Esophagus muscularis mucosa (tissue), 4 donors: ENCODE data around the gene MTERF1. TPM values are rescaled to one million over a fixed set of nuclear protein-coding genes. Genes with fewer than 3 reads are reported as not detected.

Experiments
- DNase-seq: peaks from one replicate; pipeline ENCODE4 v3.0.0-alpha.2; 2017; ENCODE audit errors: extremely low spot score
- H3K27ac ChIP-seq, 4 donors: fragments of 200-600 bp; sonication (generic); replicated peaks in 1 of 4; 1 replicate in 3 of 4; 2 replicates in 1 of 4; pipeline ENCODE4 v1.5.1; 2016 to 2019; ENCODE audit warnings: mild to moderate bottlenecking in 1 of 4
- H3K27me3 ChIP-seq, 4 donors: fragments of 200-600 bp; sonication (generic); one replicate each; pipeline versions ENCODE4 v1.5.1 to v1.6.0; 2016 to 2019
- H3K36me3 ChIP-seq, 4 donors: fragments of 200-600 bp; sonication (generic); one replicate each; pipeline ENCODE4 v1.5.1; 2016 to 2019
- H3K4me1 ChIP-seq, 4 donors: fragments of 200-600 bp; sonication (generic); one replicate each; pipeline ENCODE4 v1.5.1; 2016 to 2019
- H3K4me3 ChIP-seq, 4 donors: fragments of 200-600 bp; sonication (generic); 1 replicate in 2 of 4; 2 replicates in 2 of 4; pipeline ENCODE4 v1.5.1; 2016 to 2019; ENCODE audit warnings: mild to moderate bottlenecking in 4 of 4, moderate library complexity in 1 of 4
- H3K9me3 ChIP-seq, 4 donors: fragments of 200-600 bp; sonication (generic); 1 replicate in 3 of 4; 2 replicates in 1 of 4; pipeline ENCODE4 v1.5.1; 2016 to 2019
- EP300 ChIP-seq: sonication (generic); formaldehyde crosslinking; IDR thresholded peaks from one replicate; pipeline ENCODE4 v1.6.1; 2017; ENCODE audit warnings: antibody characterized with exemption
- POLR2A ChIP-seq: fragments of 450-650 bp; IDR thresholded peaks from one replicate; pipeline ENCODE4 v1.6.1; 2017; ENCODE audit warnings: antibody characterized with exemption, moderate library complexity, mild to moderate bottlenecking, low read depth
- POLR2AphosphoS5 ChIP-seq, 2 donors: sonication (generic); formaldehyde crosslinking; IDR thresholded peaks; one replicate each; pipeline ENCODE4 v1.6.1; 2017; ENCODE audit warnings: antibody characterized with exemption in 2 of 2
- WGBS: methylation state at CpG from one replicate; pipeline ENCODE4 v1.1.5; 2018; 5-methylcytosine and 5-hydroxymethylcytosine counted together
- intact Hi-C: fragments of 100-400 bp; cut with DNase I; formaldehyde crosslinking; loops from one replicate; pipeline ENCODE4 v1.15.1; 2023
- total RNA-seq, 4 donors: library from RNA; depleted of rRNA; stranded (reverse); fragments of >200 nt; gene quantifications; one replicate each; pipeline versions ENCODE4 v1.1.0 to v1.2.1, GENCODE V29; 2016
- TF ChIP-seq, protein P1 (sequence below), 3 experiments: fragments of 200-600 bp in 2 of 3; fragments of 450-650 bp in 1 of 3; sonication (generic) in 2 of 3; IDR thresholded peaks; one replicate each; pipeline ENCODE4 v1.5.1; 2017 to 2019; ENCODE audit warnings: antibody characterized with exemption in 3 of 3, mild to moderate bottlenecking in 2 of 3, moderate library complexity in 1 of 3

Gene MTERF1
- total RNA-seq, 4 donors from 2014 or later = 4.3 to 7.9 (median 5.2) TPM

DNA sequence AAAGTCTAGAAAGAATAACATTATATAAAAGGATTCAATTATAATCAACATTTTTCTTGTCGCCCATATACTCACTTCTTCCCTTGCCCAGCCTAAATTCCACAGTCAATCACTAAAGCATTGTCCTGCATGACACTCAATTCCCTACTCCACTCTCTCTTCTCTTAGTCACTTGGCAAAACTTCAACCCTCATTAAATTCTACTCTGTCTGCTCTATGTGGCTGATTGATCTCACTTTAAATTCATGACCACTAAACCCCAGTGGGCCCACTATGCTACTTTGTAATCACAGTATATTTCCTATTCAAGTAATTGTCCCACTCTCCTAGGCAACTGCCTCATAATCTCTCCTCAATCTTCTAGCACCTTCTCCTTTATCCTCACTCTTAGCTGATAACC lies 54.1 kb downstream of the MTERF1 start:
- Histone ChIP-seq H3K27me3 (no peaks in the 10 kb centered on the region), H3K4me3 (no peak overlapping the region), H3K9me3 (no peaks in the 10 kb centered on the region), H3K36me3 (peaks cover 0 to 7% (median 0%) of the 10 kb centered on the region in 4 donors), H3K4me1 (no peaks in the 10 kb centered on the region), H3K27ac (no peak overlapping the region)
- WGBS = 71% methylated on average over 1 of the region's 1 CpG
- intact Hi-C loops = no loop called here
- TF ChIP-seq, protein P1, sequence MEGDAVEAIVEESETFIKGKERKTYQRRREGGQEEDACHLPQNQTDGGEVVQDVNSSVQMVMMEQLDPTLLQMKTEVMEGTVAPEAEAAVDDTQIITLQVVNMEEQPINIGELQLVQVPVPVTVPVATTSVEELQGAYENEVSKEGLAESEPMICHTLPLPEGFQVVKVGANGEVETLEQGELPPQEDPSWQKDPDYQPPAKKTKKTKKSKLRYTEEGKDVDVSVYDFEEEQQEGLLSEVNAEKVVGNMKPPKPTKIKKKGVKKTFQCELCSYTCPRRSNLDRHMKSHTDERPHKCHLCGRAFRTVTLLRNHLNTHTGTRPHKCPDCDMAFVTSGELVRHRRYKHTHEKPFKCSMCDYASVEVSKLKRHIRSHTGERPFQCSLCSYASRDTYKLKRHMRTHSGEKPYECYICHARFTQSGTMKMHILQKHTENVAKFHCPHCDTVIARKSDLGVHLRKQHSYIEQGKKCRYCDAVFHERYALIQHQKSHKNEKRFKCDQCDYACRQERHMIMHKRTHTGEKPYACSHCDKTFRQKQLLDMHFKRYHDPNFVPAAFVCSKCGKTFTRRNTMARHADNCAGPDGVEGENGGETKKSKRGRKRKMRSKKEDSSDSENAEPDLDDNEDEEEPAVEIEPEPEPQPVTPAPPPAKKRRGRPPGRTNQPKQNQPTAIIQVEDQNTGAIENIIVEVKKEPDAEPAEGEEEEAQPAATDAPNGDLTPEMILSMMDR (IDR thresholded peaks at IDR 0.05) = no peak
- TF ChIP-seq POLR2AphosphoS5 (IDR thresholded peaks at IDR 0.05) = no peak
- TF ChIP-seq EP300 = no peak
- TF ChIP-seq POLR2A = no peak
- DNase-seq = no peak

DNA sequence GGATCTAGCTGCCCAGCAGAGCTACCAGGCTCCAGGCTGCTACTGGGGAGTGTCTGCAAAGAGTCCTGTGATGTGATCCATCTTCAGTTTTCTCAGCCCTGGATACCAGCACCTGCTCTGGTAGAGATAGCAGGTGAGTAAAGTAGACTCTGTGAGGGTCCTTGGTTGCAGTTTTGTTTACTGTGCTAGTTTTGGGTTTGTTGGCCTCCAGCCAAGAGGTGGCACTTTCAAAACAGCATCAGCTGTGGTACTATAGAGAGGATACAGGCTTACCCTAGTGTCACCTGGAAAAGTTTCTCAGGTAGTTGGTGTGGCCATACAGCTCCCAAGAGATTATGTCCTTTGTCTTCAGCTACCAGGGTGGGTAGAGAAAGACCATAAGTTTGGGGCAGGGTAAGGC lies 56.3 kb downstream of the MTERF1 start:
- no peak for DNase-seq

More for the DNA sequence above, 56.3 kb downstream of the MTERF1 start:
- intact Hi-C loops = no loop called here
- no peak overlapping the region for H3K4me3 ChIP-seq
- TF ChIP-seq EP300 (no peak), POLR2A (no peak), POLR2AphosphoS5 (IDR thresholded peaks at IDR 0.05) (no peak)
- TF ChIP-seq, protein P1 (IDR thresholded peaks at IDR 0.05) = no peak
- peaks cover 0 to 7% (median 0%) of the 10 kb centered on the region in 4 donors for H3K36me3 ChIP-seq
- no peaks in the 10 kb centered on the region for H3K27me3 ChIP-seq
- H3K4me1 ChIP-seq = no peaks in the 10 kb centered on the region
- peaks cover 0 to 10% (median 0%) of the 10 kb centered on the region in 4 donors for H3K9me3 ChIP-seq
- no peak overlapping the region for H3K27ac ChIP-seq

Other genes with a start within 250 kb of the MTERF1 start
- gene AKAP9, start 60.2 kb upstream of the MTERF1 start, total RNA-seq = 10 to 100 TPM; 33.6 to 60.2 (median 39.3) TPM